GM21360 (cell line): ENCODE measurements around the gene CLEC16A.

Source experiments
- ATAC-seq: cut with Tn5 transposase; IDR thresholded peaks from one replicate; pipeline ENCODE4 v1.9.1; 2021; ENCODE audit warnings: mild to moderate bottlenecking, moderate library complexity; ENCODE audit not compliant: unreplicated experiment

CLEC16A gene

DNA sequence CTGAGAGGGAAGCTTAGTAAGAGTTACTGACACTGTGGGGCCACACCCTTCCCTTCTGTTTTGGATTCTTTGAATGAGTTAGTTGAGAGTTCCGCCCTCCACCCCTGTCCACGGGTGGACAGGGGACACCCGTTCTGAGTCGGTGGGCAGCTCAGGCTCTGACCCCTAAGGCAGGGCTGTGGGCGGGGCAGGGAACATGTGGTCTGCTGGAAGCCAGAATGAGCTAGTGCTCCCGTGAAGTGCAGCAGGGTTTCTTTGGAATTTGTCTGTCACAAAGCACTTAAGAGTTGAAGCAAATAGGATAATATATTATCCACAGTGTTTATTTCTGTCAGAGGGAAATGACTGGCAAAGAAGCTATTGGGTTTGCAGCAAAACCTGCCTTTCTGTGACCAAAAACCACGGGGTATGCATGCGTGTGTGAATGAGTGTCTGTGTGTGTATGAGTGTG is 90.1 kb downstream of the CLEC16A start:
- no peak for ATAC-seq

DNA sequence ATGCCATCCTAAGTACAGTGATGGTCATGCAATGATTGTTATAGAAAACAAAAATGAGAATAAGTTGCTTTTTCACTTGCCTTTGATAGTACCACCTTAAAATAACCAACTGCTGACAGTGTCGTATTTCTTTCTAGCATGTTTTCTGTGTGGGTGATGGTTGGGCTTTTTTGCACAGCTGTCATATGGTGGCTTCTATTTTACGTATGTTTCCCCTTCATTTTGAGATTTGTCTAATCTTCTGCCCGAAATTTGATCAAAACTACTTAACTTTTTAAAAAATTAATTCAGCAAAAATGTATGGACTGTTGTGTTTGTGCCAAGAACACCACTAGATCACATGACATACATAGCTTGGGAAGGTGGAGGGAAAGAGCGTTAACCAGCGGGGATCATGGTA is 90.7 kb downstream of the CLEC16A start:
- ATAC-seq, result no peak

DNA sequence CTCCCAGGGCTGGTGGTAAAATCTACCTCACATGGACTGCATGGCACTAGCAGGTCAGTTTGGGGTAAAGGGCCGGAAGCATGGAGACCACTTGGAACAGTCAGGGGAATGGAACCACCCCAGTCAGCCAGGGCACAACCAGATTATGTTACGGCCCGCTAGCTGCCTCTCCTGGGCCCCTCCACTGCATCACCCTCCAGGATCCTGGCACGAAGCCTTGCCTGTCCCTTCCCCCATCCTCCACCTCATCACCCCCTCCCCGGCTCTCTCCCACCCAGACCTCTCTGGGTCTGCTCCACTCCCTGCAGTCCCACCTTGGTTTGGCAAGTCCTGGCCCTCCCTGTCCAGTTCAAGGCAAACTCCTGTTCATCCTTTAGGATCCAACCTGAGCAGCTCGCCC is 91.7 kb downstream of the CLEC16A start:
- ATAC-seq, result no peak

DNA sequence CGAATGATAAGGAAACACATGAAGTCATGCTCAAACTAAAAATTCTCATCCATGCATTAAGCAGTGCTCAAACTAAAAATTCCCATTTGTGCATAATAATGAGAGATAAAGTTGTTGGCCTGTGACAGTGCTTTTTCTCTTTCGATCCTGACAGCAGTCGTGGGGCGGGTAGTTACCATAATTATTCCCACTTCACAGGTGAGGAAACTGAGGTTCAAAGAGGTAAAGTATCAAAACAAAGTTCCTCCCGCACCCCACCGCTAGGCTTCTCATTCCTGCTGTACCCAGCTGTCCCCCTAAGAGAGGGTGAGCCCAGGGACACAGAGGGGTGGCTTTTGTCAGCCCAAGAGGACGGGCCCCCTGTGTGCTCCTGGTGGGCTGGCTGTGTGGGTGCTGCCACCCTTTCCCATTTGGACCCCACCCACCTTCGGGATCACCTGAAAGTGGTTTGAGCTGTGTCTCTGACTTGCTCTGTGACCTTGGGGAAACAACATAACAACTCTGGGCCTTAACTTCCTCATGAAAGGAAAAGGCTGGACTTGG is 92.6 kb downstream of the CLEC16A start:
- no peak for ATAC-seq

DNA sequence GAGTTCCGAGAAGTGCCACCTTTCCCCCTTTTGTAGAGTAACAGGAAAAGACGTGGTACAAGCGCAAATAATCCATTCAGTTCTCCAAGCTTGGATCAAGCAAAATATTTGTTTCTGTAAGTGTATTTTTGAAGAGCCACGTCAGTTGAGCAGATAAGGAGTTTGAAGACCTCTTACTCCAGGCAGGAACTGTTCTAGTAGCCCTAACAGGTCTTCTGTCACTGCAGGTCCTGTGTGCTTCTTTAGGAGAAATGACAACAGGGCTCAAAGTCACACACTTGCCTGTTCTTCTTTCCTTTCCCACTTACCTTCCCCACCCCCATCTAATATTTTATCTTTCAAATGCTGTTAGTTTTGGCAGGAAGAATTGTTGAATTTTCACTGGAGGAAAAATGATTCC is 93.9 kb downstream of the CLEC16A start:
- ATAC-seq, result no peak

DNA sequence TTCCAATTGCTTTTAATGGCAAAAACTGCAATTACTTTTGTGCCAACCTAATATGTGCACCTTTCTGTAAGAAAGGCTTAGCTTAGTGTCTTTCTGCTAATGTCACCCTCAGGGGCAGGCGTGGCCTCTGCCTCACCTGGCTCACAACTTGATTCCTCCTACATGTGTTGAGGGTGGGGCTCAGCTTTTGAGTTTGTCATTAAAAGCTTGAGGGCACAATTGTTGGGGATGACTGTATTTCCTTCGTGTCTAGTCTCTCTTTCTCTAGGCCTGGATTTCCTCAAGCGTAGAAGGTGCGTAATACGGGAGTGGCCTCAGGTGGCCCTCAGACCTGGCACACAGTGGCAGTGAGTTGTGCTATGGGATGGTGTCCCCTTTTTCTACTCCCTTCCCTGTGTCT is 94.4 kb downstream of the CLEC16A start:
- ATAC-seq, result no peak

DNA sequence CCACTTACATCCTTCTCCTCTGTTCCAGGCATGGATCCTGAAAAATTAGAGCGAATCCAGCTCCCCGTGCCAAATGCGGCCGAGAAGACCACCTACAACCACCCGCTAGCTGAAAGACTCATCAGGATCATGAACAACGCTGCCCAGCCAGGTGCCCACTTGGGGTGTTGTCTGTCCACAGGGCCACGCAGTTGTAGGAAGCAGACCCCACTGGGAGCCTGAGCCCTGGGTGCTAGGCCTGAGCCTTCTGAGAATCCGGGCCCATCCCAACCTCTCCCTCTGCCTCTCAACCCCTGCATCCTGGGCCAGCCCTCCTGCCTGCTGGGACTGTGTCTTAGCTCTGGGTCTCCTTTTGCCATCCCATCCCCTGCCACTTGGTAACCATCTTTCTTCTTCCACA is 95.4 kb downstream of the CLEC16A start:
- no peak for ATAC-seq

DNA sequence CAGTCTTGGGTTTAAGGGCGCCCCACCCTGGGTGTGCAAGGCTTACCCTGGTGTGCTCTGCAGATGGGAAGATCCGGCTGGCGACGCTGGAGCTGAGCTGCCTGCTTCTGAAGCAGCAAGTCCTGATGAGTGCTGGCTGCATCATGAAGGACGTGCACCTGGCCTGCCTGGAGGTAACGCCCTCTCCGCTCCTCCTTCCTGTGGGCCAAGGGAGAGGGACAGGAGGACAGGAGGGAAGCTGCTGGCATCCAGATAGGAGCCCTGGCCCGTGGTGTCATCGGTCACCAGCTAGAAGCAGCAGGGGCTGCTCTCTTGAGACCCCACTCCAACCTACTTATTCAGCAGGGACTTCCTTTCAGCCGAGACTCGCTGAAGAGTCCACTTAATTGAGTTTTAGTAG is 97.8 kb downstream of the CLEC16A start:
- ATAC-seq, result no peak

DNA sequence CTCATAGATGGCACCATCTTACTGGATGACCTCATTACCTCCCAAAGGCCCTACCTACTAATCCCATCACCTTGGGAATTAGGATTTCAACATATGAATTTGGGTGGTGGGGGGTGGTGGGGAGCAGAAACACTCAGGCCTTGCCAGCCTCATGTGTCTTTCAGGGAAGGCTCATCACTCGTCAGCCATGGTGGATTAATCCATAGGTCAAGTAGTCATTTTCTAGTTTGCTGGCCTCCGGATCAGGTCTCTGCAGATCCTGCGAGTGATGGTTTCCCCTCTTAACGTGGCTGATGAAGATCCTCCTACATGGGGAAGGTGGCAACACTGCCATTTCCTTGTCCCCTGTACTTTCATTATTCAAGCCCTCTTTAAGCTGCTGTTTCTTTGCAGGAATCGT is 101.1 kb downstream of the CLEC16A start:
- no peak for ATAC-seq

DNA sequence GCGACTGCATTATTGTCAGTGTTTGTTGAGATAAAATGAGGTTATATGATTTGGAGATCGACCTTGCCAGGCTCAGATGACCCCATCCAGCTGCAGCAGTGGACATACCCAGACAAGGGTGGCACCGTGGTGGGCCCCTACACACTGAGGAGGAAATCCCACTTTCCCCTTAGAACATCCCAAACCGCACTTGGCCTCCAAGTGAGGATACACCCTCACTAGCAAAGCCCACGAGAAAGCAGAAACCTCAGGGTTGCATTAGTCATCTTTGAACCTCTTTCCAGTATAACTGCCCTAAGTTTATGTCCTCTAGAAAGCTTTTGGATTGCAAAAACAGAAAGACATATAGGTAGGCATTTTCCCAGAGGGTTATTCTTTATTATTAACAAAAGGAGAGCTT is 101.5 kb downstream of the CLEC16A start:
- ATAC-seq, result no peak

DNA sequence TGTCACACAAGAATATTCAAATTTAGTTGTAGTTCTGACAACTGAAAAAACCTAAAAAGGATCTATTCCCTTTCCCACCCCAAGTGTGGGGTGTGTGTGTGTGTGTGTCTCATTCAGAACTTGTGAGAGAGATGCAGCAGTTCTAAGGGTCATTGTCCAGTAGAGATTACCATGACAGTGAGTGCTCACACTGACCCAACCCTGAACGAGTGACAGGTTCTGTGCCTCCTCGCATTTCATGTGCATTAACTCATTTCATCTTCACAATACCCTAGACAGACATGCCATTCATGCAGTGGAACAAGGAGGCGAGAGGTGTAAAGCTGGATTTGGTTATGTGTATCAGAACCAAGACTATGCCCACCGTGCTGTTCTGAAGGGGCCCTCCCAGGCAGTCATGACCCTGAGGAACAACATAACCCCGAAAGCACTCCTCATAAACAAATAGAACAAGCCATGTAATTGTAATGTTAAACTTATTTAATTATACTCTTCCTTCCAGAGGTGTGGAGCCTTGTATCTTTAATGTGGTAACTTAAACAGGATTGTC is 102.1 kb downstream of the CLEC16A start:
- no peak for ATAC-seq

DNA sequence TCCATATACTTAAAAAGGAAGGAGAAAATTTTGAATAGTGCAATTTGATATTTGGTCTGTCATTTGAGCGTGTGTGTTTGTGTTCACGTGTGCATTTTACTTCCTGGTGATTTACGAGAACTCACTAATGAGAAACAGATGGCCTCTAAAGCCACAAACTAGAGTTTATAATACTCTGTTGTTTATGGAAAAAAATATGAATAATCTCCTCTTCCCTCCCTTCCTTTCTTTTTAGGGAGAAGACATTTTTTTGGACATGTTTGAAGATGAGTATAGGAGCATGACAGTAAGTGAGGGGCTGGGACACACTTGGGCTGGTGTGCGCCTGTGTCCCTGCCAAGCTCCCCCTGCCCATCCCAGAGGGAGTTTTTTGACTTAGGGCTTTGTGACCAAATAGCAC is 102.7 kb downstream of the CLEC16A start:
- ATAC-seq, result no peak

DNA sequence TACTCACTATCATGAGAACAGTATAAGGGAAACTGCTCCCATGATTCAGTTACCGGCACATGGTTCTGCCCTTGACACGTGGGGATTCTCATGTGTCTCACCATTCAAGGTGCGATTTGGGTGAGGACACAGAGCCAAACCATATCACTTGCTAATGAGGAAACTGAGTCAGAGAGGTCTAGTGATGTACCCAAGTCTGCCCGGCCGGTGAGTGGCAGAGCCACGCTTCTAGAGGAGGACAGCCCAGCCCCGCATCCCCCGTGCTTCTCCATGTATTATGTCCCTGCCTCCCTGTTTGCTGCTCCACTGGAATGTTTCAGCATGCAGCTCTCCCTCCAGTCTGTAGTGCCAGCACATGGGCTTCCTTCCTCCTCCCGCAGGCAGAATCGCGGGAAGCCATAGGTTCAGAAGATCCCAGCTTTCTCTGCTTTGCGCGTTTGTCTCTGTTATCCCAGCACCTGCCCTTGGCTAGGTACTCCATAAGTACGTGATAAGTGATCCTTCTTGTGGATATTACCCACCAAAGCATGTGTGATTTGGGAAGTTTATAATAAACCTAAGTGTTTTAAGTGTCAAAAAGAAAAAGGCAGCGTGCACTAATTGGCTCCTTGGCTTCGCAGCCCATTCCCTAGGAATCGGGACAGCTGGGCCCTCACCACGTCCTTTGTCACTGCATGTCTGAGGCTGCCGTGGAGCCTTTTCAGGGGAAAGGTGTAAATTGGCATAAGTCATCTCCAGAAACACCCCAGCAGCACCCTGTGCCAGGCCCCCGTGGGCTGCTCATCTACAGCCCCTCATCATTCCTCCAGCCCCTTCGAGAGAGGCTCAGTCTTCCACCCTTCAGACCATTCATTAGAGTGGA is 103.8 kb downstream of the CLEC16A start:
- ATAC-seq, result no peak

DNA sequence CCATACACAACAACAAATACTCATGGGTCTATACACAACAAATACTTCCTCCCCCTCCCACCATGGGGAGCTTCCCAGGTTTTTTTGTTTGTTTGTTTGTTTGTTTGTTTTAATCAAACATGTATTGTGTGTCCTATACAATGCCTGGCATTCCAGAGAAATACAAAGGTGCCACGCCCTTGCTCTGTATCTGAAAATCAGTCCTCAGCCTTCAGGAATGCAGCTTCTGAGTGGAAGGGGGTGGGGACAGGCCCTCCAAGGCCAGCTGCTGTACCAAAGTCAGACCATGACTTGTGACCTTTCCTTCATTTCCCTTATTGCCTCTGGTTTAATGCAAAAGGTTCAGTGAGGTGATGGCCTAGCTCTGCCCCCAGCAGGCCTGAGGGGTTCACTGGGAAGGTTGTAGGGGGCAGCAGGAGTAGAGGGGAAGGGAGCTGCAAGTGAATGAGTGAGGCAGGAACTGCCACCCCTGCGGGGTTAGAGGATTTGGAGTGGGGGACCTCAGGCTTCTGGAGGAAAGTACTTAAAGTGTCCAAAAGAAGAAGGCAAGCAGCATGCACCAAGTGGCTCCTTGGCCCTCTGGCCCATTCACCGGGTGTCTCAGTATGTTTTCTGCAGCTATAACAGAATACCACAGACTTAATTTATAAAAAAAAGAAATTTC is 105.2 kb downstream of the CLEC16A start:
- ATAC-seq, result no peak

DNA sequence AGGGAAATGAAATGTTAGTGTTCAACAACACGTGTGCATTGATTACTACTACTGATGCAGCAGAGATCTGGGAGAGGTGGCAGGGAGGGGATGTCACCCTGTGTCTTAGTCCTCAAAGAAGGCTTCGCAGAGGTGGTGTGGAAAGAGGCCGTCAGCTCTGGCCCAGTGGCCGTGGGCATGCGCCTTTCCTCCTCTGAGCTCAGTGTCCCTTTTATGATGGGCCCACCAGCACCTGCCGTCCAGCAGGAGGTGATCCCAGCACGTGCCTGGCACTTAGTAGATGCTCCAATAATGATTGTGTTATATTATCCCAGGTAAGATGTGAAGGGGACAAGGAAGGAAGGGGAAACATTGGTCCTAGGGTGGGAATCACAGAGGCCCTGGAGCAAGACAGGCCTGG is 106.2 kb downstream of the CLEC16A start:
- ATAC-seq, result no peak

DNA sequence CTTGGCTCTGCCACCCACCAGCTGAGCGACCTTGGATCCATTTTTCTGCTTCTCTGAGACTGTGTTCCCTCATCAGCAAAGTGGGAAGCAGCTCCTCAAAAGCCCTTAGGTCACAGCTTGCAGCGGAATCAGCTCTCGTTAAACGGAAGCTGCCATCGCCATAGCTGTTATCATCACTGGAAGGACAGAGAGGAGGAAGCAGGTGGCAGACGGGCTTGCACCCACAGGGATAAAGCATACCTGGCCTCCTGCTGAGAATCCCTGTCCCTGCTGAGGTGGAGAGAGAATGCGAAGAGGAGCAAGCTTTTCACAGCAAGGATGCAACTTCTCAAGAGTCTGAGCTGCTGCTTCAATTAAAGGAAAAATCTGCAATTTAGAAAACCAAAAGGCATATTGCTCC is 106.6 kb downstream of the CLEC16A start:
- no peak for ATAC-seq

DNA sequence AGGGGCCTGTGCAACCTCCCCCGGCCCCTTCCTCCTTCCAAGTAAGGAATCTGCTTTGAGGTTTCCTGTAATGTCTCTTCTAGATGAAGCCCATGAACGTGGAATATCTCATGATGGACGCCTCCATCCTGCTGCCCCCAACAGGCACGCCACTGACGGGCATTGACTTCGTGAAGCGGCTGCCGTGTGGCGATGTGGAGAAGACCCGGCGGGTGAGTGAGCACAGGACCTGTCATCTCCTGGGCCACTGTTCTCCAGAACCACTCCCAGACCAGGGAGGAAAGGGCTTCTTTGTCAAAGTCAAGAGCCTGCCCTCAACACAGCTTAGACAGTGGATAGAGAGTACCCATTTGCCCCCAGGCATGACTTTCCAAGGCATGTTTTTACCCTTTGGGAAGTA is 107.1 kb downstream of the CLEC16A start:
- no peak for ATAC-seq

DNA sequence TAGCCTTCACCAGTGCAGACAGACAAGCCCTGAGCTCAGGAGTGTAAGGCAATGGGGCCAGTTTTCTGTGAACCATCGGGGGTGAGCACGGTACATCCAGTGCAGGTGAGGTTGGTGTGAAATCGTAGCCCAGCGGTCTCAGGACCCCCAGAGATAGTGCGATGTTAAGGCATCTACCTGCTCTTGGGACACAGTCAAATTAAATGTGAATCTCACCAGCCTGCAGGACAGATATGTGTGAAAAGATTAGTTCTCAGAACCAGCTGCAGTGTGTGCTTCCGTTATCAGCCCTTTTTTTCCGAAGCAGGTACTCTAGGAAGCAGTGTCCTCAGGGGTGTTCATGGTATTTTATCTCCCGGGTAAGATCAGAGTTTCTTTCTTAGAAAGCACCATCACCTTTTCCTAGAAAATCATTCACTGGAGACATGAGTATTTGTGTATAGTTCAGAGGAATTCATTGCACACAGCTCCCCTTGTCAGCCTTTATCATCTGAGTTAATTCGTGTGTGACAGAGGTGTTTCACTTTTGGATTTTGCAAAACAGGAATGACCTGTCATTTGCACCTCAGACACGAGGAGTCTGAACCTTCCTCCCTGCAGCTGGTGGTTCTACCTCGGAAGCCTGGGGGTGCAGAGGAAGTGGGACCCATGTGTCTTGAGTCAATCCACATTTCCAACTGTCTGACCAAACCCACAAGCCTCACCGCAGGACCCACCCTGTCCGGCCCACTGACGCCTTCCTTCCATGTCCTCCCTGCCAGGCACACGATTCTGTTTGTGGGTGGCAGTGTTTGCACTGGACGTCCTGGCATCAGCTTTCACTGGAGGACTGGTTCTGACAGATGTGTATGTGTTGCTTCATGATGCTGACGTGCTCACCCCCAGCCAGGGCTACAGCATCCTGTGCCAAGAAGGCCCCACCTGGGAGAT is 107.8 kb downstream of the CLEC16A start:
- peak; percentile 58 for ATAC-seq

DNA sequence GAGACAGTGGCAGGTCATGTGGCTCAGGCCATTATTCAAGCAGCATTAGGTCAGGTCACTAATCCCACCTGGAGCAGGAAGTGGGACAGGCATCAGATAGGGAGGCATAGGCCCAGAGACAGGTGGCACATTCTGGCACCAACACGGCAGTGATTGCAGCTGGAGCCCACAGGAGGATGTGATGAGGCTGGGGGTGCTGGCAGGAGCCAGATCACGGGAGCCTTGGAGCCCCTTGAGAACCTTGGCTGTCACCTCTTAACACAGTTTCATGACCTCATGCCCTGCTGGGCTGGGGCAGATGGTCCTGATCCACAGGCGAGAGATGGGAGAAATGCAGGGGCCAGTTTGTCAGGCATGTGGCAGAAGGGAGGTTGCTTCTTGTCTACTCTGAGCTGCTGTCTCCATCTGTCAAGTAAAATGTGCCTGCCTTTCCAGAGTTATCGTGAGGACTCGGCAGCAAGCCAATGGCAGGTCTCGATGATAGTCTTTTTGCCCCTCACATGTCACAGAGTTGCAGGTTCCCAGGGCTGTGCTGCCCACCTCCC is 109.6 kb downstream of the CLEC16A start:
- no peak for ATAC-seq
